ENCODE results near the gene NHLH2.
A peak's percentile ranks its signal among the peaks of the same experiment; 100 is the strongest.

Gene NHLH2

GRCh38 chr1:115837740-115838421 is 3.0 kb downstream of the NHLH2 start:
- DNase-seq, result no peak

- DNase-seq, result no peak
Measured at GRCh38 chr1:115837341-115837739, 3.6 kb downstream of the NHLH2 start.

GRCh38 chr1:115833856-115834255 is 7.1 kb downstream of the NHLH2 start:
- DNase-seq, result no peak

- DNase-seq, result no peak
Measured at GRCh38 chr1:115832651-115833050, 8.3 kb downstream of the NHLH2 start.

- DNase-seq, result no peak
Measured at GRCh38 chr1:115830963-115831362, 10.0 kb downstream of the NHLH2 start.

- no peak for DNase-seq
Measured at GRCh38 chr1:115829947-115830346, 11.0 kb downstream of the NHLH2 start.

GRCh38 chr1:115829023-115829674 is 11.8 kb downstream of the NHLH2 start:
- DNase-seq, result no peak

DNA sequence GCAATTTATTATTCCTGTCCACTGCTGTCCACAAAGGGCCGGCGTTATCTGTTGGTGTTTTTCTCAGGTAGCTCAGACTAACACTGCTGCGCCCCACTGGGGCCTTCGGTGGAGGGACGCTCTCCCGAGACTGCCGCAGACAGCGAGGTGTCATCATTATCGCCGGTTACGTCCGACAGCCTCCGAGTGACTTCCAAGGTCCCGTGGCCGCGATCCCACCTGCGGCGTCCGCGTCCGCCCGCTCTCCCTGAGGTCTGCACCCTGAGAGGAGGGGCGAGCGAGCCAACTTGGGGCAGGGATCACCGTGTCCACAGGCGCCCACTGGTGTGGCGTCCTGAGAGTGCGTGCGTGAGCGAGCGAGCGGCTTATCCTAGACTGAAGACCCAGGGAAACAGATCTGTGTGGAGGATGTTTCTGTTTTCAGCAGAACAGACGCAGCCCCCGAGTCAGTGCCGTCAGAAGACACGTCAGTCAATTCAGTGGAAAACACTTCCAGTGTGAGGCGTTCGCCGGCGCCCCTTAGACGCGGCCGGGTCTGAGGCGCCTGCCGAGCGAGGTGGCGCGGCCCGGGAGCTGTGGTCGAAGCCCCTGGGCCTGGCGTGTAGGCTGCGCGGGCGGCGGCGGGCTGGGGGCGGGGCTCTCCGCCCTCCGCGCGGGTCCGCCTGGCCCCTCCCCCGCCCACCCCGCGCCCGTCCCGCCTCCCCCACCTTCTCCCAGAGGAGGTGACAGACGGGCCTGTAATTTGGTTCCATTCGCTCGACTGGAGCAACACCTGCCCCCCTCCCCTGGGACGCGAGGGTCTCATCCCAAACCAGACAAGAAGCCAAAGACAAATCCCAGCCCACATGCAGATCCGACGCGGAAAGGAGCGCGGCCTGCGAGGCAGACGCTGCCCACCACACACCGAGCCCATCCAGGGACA is 12.6 kb downstream of the NHLH2 start:
- DNase-seq, result no peak

DNA sequence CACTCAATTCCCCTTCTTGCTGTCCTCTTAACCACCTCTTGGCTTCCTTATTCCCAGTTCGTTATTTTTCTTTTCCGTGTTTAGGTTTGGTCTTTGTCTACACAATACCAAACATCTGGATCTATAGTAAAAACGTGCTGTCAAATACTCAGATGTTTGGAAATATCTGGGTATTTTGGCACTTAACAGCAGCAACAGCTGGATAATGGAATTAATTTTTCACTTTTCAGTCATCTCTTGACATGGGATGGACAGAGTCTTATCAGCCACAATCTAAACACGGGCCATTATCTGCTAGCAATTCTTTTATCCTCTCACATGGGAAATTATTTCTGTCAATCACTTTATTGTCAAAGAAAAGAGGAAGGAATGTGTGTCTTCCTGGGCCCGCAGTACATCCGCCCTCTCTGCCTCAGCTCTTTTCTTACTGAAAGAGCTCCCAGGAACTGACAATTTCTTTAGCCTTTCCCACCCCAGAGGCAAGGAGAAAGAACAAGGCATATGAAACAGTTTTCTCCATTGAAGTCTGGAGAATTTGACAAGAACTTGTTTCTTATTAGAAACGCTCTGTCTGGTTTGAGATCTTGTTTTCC is 13.4 kb downstream of the NHLH2 start:
- DNase-seq, result no peak

- no peak for DNase-seq
Measured at GRCh38 chr1:115826628-115827027, 14.3 kb downstream of the NHLH2 start.

DNA sequence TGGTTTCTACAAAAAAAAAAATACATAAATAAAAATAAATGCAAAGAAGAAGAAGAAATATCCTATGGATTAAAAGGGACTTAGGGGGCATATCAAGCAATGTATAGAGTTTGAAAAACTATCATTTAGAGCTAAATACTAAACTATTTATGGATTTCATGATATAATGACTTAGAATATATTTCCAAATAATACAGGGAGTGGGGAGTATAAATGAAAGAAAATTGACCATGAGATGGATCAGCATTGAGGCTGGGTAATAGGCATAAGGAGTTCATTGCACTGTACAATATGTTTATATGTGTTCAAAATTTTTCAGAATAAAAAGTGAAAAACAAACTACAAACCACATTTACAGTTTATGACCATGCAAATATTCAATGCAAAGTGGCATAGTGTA is 18.8 kb downstream of the NHLH2 start:
- no peak for DNase-seq

GRCh38 chr1:115815694-115816093 is 25.2 kb downstream of the NHLH2 start:
- no peak for DNase-seq

- no peak for DNase-seq
Measured at GRCh38 chr1:115814685-115815398, 26.1 kb downstream of the NHLH2 start.

- no peak for DNase-seq
Measured at GRCh38 chr1:115813727-115814126, 27.2 kb downstream of the NHLH2 start.

DNA sequence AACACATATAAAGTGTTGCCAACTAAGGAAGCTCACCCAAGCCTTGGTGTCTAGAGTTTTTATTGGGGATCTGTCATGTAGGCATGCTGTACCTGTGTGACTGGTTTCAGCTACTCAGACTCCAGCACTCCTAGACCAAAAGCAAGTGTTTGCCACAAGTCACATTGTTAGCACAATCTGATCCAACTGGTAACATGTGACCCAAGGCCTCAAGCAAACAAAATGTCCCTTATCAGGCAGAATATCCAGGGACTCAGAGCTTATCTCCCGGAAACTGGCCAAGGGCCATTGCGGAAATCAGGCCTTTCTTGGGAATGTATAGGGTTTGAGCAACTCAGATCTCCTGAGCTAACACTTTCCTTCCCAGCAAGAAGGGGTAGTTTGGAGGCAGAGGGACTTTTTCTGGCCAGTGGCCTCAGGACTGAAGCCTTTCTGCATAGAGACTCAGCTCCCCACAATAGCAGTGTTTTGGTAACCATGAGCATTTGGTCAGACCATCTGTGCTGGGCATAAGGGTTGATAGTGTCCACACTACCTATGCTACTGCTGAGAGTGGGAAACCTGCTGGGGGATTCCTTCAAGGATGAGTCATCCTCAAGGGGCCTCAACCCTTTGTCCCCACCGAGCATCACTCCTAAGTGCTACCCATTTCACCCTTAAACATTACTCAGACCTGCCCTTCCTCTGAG is 29.6 kb downstream of the NHLH2 start:
- no peak for DNase-seq

GRCh38 chr1:115810609-115811008 is 30.3 kb downstream of the NHLH2 start:
- peak; percentile 32 for DNase-seq

- no peak for DNase-seq
Measured at GRCh38 chr1:115809847-115810246, 31.1 kb downstream of the NHLH2 start.

DNA sequence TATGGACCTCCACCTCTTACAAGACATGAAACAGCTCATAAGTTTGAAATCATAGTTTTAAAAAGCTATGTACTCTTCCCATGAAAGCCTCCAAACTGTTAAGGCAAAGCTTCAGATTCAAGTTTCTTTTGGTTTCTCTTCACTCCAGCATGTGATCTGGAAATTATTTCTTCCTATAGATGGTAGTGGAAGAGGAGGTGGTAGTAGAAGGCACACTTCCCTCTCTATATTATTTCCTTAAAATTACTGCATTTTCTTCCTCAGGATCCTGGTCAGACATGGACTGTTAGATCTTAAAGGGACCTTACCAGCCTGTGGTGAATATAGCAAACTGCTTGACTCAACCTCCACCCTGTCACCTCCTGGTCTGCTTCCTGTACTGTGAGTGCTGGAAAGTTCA is 31.9 kb downstream of the NHLH2 start:
- DNase-seq, result no peak

GRCh38 chr1:115807723-115808122 is 33.2 kb downstream of the NHLH2 start:
- DNase-seq, result peak; percentile 33

GRCh38 chr1:115805597-115805996 is 35.3 kb downstream of the NHLH2 start:
- DNase-seq, result no peak

GRCh38 chr1:115802416-115802815 is 38.5 kb downstream of the NHLH2 start:
- DNase-seq, result no peak

- no peak for DNase-seq
Measured at GRCh38 chr1:115797486-115797885, 43.4 kb downstream of the NHLH2 start.

All from NCI-H2029 treated with DMSO at 0.1 percent for 48 hours (cell line).